A549 (cell line): ENCODE measurements around the gene AKAP9. TPM values are rescaled to one million over a fixed set of nuclear protein-coding genes. Genes with fewer than 3 reads are reported as not detected.

Experiments
- ATAC-seq, 2 experiments: fragments of 200-7000 bp in 1 of 2; fragments of >200 bp in 1 of 2; cut with Nextera tagmentation in 1 of 2; cut with Tn5 transposase in 1 of 2; 3 replicates each; pipeline versions ENCODE4 v1.8.0 to v1.9.1; 2018 to 2020; ENCODE audit warnings: mild to moderate bottlenecking in 1 of 2, moderate library complexity in 1 of 2
- CTCF ChIA-PET: fragments of 300-600 bp; sonication (Branson Sonifier 250); formaldehyde crosslinking; extraction: SDS; loops from one replicate; lab custom pipeline; 2021; ENCODE audit warnings: antibody characterized with exemption, inconsistent platforms; lab: Yijun Ruan, JAX
- POLR2A ChIA-PET: fragments of 350-600 bp; formaldehyde crosslinking; extraction: SDS; loops from one replicate; lab custom pipeline; 2021; ENCODE audit warnings: antibody characterized with exemption, inconsistent platforms; lab: Yijun Ruan, JAX
- DNase-seq, 2 experiments: peaks; one replicate each; pipeline versions ENCODE4 v3.0.0 to v3.0.0-alpha.2; 2011 to 2016; ENCODE audit warnings: low read depth in 1 of 2, low spot score in 1 of 2
- FAIRE-seq: peaks from 2 replicates; lab custom pipeline; 2011; peaks lifted over from hg19 to GRCh38; lab: Jason Lieb, UNC
- H3K27ac ChIP-seq, 2 experiments: fragments of >200 bp; sonication (Bioruptor Twin); formaldehyde crosslinking; 3 replicates each; pipeline ENCODE4 v1.5.1; 2016 to 2017
- H3K4me1 ChIP-seq: fragments of >200 bp; sonication (Bioruptor Twin); formaldehyde crosslinking; 3 replicates; pipeline ENCODE4 v1.6.1; 2016
- H3K4me2 ChIP-seq: fragments of >200 bp; sonication (Bioruptor Twin); formaldehyde crosslinking; 3 replicates; pipeline ENCODE4 v1.6.1; 2016
- H3K4me3 ChIP-seq: fragments of >200 bp; sonication (Bioruptor Twin); formaldehyde crosslinking; 3 replicates; pipeline ENCODE4 v1.5.1; 2016
- H3K9me3 ChIP-seq: fragments of >200 bp; sonication (Bioruptor Twin); formaldehyde crosslinking; 3 replicates; pipeline ENCODE4 v1.6.1; 2016
- CEBPB ChIP-seq, 2 experiments: fragments of >200 bp in 1 of 2; sonication (Bioruptor Twin) in 1 of 2; formaldehyde crosslinking in 1 of 2; IDR thresholded peaks; 2 replicates each; pipeline ENCODE4 v1.6.1; 2012 to 2016
- CHD4 ChIP-seq: fragments of 200-600 bp; sonication (generic); IDR thresholded peaks from 2 replicates; pipeline ENCODE4 v1.6.1; 2016; ENCODE audit warnings: antibody characterized with exemption, mild to moderate bottlenecking, borderline replicate concordance
- EHF ChIP-seq: fragments of 250-450 bp; sonication (Bioruptor Pico); IDR thresholded peaks from 2 replicates; pipeline ENCODE4 v1.5.0; 2020; ENCODE audit warnings: mild to moderate bottlenecking
- FOSL2 ChIP-seq, 2 experiments: fragments of 450-650 bp in 1 of 2; fragments of >200 bp in 1 of 2; sonication (Bioruptor Twin) in 1 of 2; formaldehyde crosslinking; IDR thresholded peaks; 2 replicates each; pipeline versions ENCODE4 v1.5.0 to v1.6.1; 2016 to 2020; ENCODE audit warnings: mild to moderate bottlenecking in 1 of 2, moderate library complexity in 1 of 2
- FOXS1 ChIP-seq: fragments of 250-450 bp; sonication (Bioruptor Pico); IDR thresholded peaks from 2 replicates; pipeline ENCODE4 v1.5.0; 2020; ENCODE audit warnings: mild to moderate bottlenecking, moderate library complexity
- GATA3 ChIP-seq: IDR thresholded peaks from 2 replicates; pipeline ENCODE4 v1.6.1; 2012; ENCODE audit warnings: borderline replicate concordance
- JUNB ChIP-seq: fragments of >200 bp; sonication (Bioruptor Twin); formaldehyde crosslinking; IDR thresholded peaks from 2 replicates; pipeline ENCODE4 v1.6.1; 2016
- MAFK ChIP-seq: fragments of 450-650 bp; IDR thresholded peaks from 2 replicates; pipeline ENCODE4 v1.6.1; 2014; ENCODE audit not compliant: partially characterized antibody
- NR3C1 ChIP-seq: fragments of >200 bp; sonication (Bioruptor Twin); formaldehyde crosslinking; IDR thresholded peaks from 3 replicates; pipeline ENCODE4 v1.6.1; 2017
- POLR2A ChIP-seq: IDR thresholded peaks from 2 replicates; pipeline ENCODE4 v1.6.1; 2012; ENCODE audit warnings: mild to moderate bottlenecking, low read length
- RAD21 ChIP-seq, 2 experiments: fragments of >200 bp in 1 of 2; sonication (Bioruptor Twin) in 1 of 2; formaldehyde crosslinking in 1 of 2; IDR thresholded peaks in 1 of 2; conservative IDR thresholded peaks in 1 of 2; 2 replicates in 1 of 2; 3 replicates in 1 of 2; pipeline ENCODE4 v1.6.1; 2012 to 2018; ENCODE audit warnings: inconsistent platforms in 1 of 2
- RFX5 ChIP-seq: fragments of 450-650 bp; IDR thresholded peaks from 2 replicates; pipeline ENCODE4 v1.7.1; 2014; ENCODE audit warnings: antibody characterized with exemption, mild to moderate bottlenecking, moderate library complexity
- WGBS: methylation state at CpG from one replicate; pipeline ENCODE4 v1.1.6; 2017; ENCODE audit errors: missing lambda C conversion rate; 5-methylcytosine and 5-hydroxymethylcytosine counted together
- polyA plus RNA-seq, 4 experiments: library from polyadenylated mRNA; depleted of rRNA in 3 of 4; stranded (reverse); fragments of >200 nt; fragmentation: RNase III in 1 of 4; extraction: RNeasy Plus Mini Kit Qiagen cat#74134 plus additional on column Dnase treatment in 1 of 4; gene quantifications; 2 replicates in 3 of 4; 3 replicates in 1 of 4; pipeline ENCODE4 v1.2.3, GENCODE V29; 2011 to 2017
- TF ChIP-seq, protein P1 (sequence below): fragments of >200 bp; sonication (Bioruptor Twin); formaldehyde crosslinking; IDR thresholded peaks from 3 replicates; pipeline ENCODE4 v1.5.1; 2016
- TF ChIP-seq, protein P2 (sequence below): fragments of 250-450 bp; sonication (Bioruptor Pico); IDR thresholded peaks from 2 replicates; pipeline ENCODE4 v1.5.0; 2021; ENCODE audit warnings: mild to moderate bottlenecking, moderate library complexity, borderline replicate concordance
- TF ChIP-seq, protein P3 (sequence below): fragments of >200 bp; sonication (Bioruptor Twin); formaldehyde crosslinking; IDR thresholded peaks from 2 replicates; pipeline ENCODE4 v1.6.1; 2016
- TF ChIP-seq, protein P4 (sequence below): fragments of 200-600 bp; sonication (generic); IDR thresholded peaks from 2 replicates; pipeline ENCODE4 v1.6.1; 2016; ENCODE audit warnings: antibody characterized with exemption, mild to moderate bottlenecking, moderate library complexity

Gene AKAP9
- polyA plus RNA-seq, 2 of the 4 experiments (the other 2 are of a cell fraction), result 11.7 to 32.3 TPM

DNA sequence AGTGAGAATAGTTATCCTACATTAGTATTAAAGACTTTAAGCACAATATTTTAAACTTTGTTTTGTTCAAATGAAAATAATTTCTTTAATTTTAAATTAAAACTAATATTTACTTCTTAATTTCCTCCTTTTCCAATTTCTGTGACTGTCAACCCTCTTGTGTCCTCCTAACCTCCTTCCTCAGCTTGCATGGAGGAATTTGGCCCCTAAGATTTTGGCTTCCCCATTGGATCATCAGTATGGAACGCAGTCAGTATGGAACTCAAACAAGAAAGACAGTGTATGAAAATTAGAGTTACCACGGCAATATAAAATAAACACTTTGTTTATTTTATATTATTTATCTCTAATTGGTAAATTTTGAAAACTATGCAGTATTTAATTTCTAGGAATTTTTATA, 102.4 kb downstream of the AKAP9 start:
- FAIRE-seq (no peak), ATAC-seq (no peak), DNase-seq (no peak)
- Histone ChIP-seq H3K4me1 (peaks cover 15% of the 10 kb centered on the region; the same call in 2 of the 3 replicates), H3K4me2 (no peak overlapping the region), H3K4me3 (no peak overlapping the region), H3K27ac (no peak overlapping the region), H3K9me3 (no peaks in the 10 kb centered on the region)
- 94% methylated on average over 2 of the region's 2 CpGs for WGBS
- POLR2A ChIA-PET, result no interaction called here
- CTCF ChIA-PET, result no interaction called here
- TF ChIP-seq FOXS1 (CRISPR knock-in tag), result no peak
- TF ChIP-seq, protein P1, sequence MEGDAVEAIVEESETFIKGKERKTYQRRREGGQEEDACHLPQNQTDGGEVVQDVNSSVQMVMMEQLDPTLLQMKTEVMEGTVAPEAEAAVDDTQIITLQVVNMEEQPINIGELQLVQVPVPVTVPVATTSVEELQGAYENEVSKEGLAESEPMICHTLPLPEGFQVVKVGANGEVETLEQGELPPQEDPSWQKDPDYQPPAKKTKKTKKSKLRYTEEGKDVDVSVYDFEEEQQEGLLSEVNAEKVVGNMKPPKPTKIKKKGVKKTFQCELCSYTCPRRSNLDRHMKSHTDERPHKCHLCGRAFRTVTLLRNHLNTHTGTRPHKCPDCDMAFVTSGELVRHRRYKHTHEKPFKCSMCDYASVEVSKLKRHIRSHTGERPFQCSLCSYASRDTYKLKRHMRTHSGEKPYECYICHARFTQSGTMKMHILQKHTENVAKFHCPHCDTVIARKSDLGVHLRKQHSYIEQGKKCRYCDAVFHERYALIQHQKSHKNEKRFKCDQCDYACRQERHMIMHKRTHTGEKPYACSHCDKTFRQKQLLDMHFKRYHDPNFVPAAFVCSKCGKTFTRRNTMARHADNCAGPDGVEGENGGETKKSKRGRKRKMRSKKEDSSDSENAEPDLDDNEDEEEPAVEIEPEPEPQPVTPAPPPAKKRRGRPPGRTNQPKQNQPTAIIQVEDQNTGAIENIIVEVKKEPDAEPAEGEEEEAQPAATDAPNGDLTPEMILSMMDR, result no peak
- TF ChIP-seq EHF (CRISPR knock-in tag), result no peak
- TF ChIP-seq, protein P2, sequence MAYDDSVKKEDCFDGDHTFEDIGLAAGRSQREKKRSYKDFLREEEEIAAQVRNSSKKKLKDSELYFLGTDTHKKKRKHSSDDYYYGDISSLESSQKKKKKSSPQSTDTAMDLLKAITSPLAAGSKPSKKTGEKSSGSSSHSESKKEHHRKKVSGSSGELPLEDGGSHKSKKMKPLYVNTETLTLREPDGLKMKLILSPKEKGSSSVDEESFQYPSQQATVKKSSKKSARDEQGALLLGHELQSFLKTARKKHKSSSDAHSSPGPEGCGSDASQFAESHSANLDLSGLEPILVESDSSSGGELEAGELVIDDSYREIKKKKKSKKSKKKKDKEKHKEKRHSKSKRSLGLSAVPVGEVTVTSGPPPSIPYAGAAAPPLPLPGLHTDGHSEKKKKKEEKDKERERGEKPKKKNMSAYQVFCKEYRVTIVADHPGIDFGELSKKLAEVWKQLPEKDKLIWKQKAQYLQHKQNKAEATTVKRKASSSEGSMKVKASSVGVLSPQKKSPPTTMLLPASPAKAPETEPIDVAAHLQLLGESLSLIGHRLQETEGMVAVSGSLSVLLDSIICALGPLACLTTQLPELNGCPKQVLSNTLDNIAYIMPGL (CRISPR knock-in tag), result no peak
- no peak for TF ChIP-seq RAD21 (conservative IDR thresholded peaks at IDR 0.05 in 1 of 2, IDR thresholded peaks at IDR 0.05 in 1 of 2)
- no peak for TF ChIP-seq RFX5
- no peak for TF ChIP-seq FOSL2 (IDR thresholded peaks at IDR 0.05)
- TF ChIP-seq FOSL2 (CRISPR knock-in tag; IDR thresholded peaks at IDR 0.05), result no peak
- TF ChIP-seq, protein P3, sequence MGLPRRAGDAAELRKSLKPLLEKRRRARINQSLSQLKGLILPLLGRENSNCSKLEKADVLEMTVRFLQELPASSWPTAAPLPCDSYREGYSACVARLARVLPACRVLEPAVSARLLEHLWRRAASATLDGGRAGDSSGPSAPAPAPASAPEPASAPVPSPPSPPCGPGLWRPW, result no peak
- TF ChIP-seq MAFK, result no peak
- TF ChIP-seq CEBPB (IDR thresholded peaks at IDR 0.05), result no peak
- TF ChIP-seq CHD4, result no peak
- TF ChIP-seq JUNB, result no peak

DNA sequence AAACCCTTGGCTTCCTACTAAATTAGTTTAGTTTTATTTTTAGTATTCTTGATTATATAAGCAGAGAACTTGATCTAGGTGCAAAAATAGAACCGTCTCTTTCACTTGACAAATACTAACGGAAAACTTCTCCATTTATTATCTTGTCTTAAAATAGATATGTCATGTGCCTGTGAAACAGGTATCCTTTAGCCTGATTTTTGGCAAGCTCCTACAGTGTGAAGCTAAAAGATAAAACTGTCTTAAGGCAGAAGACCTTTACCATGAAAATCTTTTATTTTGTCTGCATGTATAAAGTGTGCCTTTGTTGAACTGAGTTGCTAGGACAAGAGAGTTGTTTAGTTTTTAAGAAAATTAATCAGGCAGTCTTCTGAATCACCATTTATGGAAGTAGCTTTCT, 103.0 kb downstream of the AKAP9 start:
- ChIA-PET POLR2A (no interaction called here), CTCF (no interaction called here)
- 88% methylated on average over 2 of the region's 2 CpGs for WGBS
- H3K9me3 ChIP-seq, result no peaks in the 10 kb centered on the region
- H3K4me2 ChIP-seq, result no peak overlapping the region
- H3K4me3 ChIP-seq, result no peak overlapping the region
- ATAC-seq (no peak), FAIRE-seq (no peak), DNase-seq (no peak)
- peaks cover 16% of the 10 kb centered on the region; the same call in 2 of the 3 replicates for H3K4me1 ChIP-seq
- no peak overlapping the region for H3K27ac ChIP-seq
- TF ChIP-seq RAD21 (conservative IDR thresholded peaks at IDR 0.05 in 1 of 2, IDR thresholded peaks at IDR 0.05 in 1 of 2) (no peak), MAFK (no peak), POLR2A (no peak), NR3C1 (no peak), GATA3 (no peak)
- TF ChIP-seq, protein P4, sequence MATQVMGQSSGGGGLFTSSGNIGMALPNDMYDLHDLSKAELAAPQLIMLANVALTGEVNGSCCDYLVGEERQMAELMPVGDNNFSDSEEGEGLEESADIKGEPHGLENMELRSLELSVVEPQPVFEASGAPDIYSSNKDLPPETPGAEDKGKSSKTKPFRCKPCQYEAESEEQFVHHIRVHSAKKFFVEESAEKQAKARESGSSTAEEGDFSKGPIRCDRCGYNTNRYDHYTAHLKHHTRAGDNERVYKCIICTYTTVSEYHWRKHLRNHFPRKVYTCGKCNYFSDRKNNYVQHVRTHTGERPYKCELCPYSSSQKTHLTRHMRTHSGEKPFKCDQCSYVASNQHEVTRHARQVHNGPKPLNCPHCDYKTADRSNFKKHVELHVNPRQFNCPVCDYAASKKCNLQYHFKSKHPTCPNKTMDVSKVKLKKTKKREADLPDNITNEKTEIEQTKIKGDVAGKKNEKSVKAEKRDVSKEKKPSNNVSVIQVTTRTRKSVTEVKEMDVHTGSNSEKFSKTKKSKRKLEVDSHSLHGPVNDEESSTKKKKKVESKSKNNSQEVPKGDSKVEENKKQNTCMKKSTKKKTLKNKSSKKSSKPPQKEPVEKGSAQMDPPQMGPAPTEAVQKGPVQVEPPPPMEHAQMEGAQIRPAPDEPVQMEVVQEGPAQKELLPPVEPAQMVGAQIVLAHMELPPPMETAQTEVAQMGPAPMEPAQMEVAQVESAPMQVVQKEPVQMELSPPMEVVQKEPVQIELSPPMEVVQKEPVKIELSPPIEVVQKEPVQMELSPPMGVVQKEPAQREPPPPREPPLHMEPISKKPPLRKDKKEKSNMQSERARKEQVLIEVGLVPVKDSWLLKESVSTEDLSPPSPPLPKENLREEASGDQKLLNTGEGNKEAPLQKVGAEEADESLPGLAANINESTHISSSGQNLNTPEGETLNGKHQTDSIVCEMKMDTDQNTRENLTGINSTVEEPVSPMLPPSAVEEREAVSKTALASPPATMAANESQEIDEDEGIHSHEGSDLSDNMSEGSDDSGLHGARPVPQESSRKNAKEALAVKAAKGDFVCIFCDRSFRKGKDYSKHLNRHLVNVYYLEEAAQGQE, result no peak
- TF ChIP-seq, protein P2 (CRISPR knock-in tag), result no peak
- TF ChIP-seq, protein P3, result no peak
